GM18907 (cell line): ENCODE measurements around the gene CISD2.
"Not testable (repeated sequence)": the region's sequence is repeated elsewhere in the genome, so short reads cannot be mapped to it uniquely, and the experiment has no call there.

Experiments used
- ATAC-seq: cut with Tn5 transposase; IDR thresholded peaks from one replicate; pipeline ENCODE4 v1.9.1; 2021; ENCODE audit warnings: mild to moderate bottlenecking, moderate library complexity; ENCODE audit not compliant: unreplicated experiment

Gene CISD2

DNA sequence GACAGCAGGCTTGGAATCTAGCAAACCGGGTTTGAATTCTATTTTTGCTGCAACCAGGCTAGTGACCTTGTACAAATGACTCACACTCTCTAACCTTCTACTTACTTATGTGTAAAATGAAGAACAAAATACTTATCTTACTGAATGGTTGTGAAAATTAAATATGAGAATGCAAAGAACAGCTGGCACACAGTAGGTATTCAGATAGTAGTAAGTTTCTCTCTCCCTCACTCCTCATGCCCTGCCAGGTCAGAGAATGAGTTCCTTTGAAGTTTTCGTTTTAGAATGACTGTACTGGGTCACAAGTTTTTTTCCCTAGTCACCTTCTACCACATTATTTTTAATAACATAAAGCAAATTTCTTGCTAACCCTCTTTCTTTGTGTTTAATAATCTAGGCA, 33.0 kb downstream of the CISD2 start:
- no peak for ATAC-seq

DNA sequence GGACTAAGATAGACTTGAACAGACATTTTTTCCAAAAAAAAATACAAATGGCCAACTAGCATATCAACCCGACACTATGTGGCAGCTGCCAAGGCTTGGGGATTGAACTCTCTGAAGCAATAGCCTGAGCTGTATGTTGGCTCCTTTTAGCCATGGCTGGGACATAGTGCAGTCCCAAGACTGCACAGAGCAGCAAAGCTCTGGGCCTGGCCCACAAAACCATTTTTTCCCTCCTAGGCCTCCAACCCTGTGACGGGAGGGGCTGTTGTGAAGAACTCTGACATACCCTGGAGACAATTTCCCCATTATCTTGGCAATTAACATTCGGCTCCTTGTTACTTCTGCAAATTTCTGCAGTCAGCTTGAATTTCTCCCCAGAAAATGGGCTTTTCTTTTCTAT, 50.1 kb downstream of the CISD2 start:
- ATAC-seq: no peak

DNA sequence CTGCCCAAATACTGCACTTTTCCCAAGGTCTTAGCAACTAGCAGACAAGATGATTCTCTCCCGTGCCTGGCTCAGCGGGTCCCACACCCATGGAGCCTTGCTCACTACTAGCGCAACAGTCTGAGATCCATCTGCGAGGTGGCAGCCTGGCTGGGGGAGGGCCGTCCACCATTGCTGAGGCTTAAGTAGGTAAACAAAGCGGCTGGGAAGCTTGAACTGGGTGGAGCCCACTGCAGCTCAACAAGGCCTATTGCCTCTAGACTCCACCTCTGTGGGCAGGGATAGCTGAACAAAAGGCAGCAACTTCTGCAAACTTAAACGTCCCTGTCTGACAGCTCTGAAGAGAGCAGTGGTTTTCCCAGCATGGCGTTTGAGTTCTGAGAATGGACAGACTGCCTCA, 50.9 kb downstream of the CISD2 start:
- not testable (repeated sequence) for ATAC-seq

DNA sequence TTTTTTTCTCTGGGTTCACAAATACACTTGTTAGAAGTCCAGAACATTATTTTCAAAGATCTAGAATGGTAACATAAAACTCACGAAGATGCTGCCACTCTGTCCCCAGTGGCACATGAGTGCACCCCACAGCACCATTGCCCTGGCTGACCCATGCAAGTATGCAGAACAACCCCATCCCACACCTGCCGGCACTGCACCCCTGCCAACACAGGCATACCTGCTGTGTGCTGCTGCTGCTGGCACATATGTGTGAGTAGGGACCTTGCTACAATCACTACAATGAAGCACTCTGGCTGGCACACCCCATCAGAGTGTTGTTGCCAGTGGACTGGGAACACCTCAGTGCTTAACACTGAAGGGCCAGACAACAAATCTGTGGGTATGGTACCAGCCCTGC, 66.9 kb downstream of the CISD2 start:
- ATAC-seq: no peak

DNA sequence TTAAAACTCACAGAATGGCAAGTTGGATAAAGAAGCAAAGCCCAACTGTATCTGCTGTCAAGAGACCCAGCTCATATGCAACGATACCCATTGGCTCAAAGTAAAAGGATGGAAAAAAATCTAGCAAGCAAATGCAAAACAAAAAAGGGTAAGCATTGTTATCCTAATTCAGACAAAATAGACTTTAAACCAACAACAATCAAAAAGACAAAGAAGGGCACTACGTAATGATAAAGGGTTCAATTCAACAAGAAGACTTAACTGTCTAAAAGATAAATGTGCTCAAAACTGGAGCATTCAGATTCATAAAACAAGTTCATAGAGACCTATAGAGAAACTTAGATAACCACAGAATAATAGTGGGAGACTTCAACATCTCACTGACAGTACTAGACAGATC, 69.3 kb downstream of the CISD2 start:
- not testable (repeated sequence) for ATAC-seq
